HUES48 (cell line): Measurements from ENCODE around the gene USP22.
"Not testable (repeated sequence)": the region's sequence is repeated elsewhere in the genome, so short reads cannot be mapped to it uniquely, and the experiment has no call there.

Source experiments
- H3K27ac ChIP-seq: one replicate; pipeline ENCODE4 v1.7.0; 2013; ENCODE audit warnings: low read depth, low read length, inconsistent platforms
- H3K27me3 ChIP-seq: 2 replicates; pipeline ENCODE4 v1.6.1; 2013; ENCODE audit warnings: mild to moderate bottlenecking, low read length; ENCODE audit not compliant: control insufficient read depth, insufficient read depth
- H3K36me3 ChIP-seq: 2 replicates; pipeline ENCODE4 v1.6.1; 2013; ENCODE audit warnings: low read length; ENCODE audit not compliant: control insufficient read depth, insufficient read depth
- H3K4me1 ChIP-seq: 2 replicates; pipeline ENCODE4 v1.6.1; 2013; ENCODE audit warnings: mild to moderate bottlenecking, low read length; ENCODE audit not compliant: control insufficient read depth, insufficient read depth
- H3K4me3 ChIP-seq: 2 replicates; pipeline ENCODE4 v1.5.1; 2013; ENCODE audit warnings: mild to moderate bottlenecking, low read depth, low read length
- H3K9ac ChIP-seq: 2 replicates; pipeline ENCODE4 v1.6.1; 2013; ENCODE audit warnings: mild to moderate bottlenecking, low read depth, low read length, moderate library complexity
- H3K9me3 ChIP-seq: 2 replicates; pipeline ENCODE4 v1.6.1; 2013; ENCODE audit warnings: low read length; ENCODE audit not compliant: control insufficient read depth, insufficient read depth

Gene USP22

GRCh38 chr17:21042458-21043295 is at the start of gene USP22:
Gene USP22 (minus strand): TSS chr17:21043011. CDS start chr17:21042835, 176 bp downstream.
- H3K36me3 ChIP-seq: peaks cover 20% of the 10 kb centered on the region
- H3K4me3 ChIP-seq: peak within 1 kb of the TSS; percentile 73
- peaks cover 20% of the 10 kb centered on the region for H3K4me1 ChIP-seq
- H3K27ac ChIP-seq: peak within 1 kb of the TSS; percentile 100
- H3K9ac ChIP-seq: peak within 1 kb of the TSS; percentile 100
- H3K9me3 ChIP-seq: no peaks in the 10 kb centered on the region
- no peaks in the 10 kb centered on the region for H3K27me3 ChIP-seq

DNA sequence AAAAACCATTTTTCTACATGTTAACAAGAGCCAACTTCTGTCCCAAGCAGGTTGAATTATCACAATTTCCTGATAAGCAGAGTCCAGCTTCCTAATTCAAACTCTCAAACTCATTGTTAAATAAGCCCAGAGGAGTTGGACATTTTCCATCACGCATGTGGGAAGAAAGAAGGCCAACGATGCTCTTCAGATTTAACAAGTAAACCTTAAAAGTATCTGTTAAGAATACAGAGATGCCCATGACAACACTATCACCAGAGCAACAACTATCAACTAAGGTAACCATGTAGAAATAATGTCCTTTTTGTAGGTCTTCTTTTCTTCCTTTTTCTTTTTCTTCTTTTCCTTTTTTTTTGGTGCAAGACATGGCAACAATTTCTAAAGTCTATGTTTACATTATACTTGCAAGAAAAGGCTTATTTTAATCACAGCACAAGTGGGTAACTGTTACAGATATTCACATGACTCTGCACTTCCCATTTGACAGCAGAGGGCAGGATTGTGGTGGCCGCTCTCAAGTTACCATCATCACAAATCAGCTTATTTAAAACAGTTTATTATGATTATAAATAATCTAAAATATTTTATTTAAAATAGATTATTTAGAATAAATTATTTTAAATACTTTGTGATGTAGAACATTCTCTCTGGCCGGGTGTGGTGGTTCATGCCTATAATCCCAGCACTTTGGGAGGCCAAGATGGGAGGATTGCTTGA is 48.2 kb upstream of the USP22 start:
- Histone ChIP-seq H3K4me1 (0 out of 2 replicates have a peak, but pooled peaks cover 2% of the 10 kb centered on the region), H3K36me3 (no peaks in the 10 kb centered on the region), H3K9me3 (no peaks in the 10 kb centered on the region), H3K27ac (no peak overlapping the region), H3K4me3 (no peak overlapping the region), H3K9ac (no peak overlapping the region), H3K27me3 (no peaks in the 10 kb centered on the region)

- H3K9ac ChIP-seq: no peak overlapping the region
- H3K27ac ChIP-seq: no peak overlapping the region
- H3K9me3 ChIP-seq: no peaks in the 10 kb centered on the region
- H3K36me3 ChIP-seq: no peaks in the 10 kb centered on the region
- no peak overlapping the region for H3K4me3 ChIP-seq
- H3K27me3 ChIP-seq: no peaks in the 10 kb centered on the region
- H3K4me1 ChIP-seq: 0 out of 2 replicates have a peak, but pooled peaks cover 2% of the 10 kb centered on the region
Measured at GRCh38 chr17:21089933-21090901, 47.4 kb upstream of the USP22 start.

DNA sequence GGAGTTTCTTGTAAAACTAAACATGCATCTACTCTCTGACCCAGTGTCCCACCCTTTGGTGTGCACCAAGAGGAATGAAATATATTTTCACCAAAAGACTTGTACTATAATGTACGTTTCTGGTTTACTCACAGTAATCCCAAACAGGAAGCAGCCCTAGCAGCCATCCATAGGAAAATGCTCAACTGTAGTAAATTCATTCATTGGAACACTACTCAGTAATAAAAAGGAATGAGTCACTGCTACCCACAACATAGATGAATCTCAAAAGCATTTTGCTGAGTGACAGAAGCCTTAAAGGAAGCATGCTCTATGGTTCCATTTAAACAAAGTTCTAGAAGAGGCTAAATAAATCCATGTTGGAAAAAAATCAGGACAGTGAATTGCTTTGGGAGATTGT is 46.3 kb upstream of the USP22 start:
- Histone ChIP-seq H3K9me3 (no peaks in the 10 kb centered on the region), H3K27me3 (no peaks in the 10 kb centered on the region), H3K9ac (no peak overlapping the region), H3K27ac (no peak overlapping the region), H3K4me1 (0 out of 2 replicates have a peak, but pooled peaks cover 2% of the 10 kb centered on the region), H3K4me3 (no peak overlapping the region), H3K36me3 (no peaks in the 10 kb centered on the region)

DNA sequence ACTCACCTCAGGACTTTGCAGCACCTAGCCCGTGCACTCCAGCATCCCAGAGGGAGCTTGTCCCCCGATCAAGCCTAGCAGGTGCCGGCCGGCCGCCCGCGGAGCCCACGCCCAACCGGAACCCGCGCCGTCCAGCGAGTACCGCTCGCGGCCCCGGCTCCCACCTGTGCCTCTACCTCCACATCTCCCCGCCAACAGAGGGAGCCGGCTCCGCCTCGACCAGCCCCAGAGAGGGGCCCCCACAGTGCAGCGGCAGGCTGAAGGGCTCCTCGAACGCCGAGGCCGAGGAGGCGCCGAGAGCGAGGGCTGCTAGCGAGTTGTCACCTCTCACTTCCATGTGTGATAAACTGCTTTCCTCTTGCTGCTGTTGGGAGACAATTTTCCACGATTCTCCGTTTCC is 42.9 kb upstream of the USP22 start:
- Histone ChIP-seq H3K9ac (no peak overlapping the region), H3K4me3 (no peak overlapping the region), H3K36me3 (no peaks in the 10 kb centered on the region), H3K9me3 (no peaks in the 10 kb centered on the region), H3K27me3 (no peaks in the 10 kb centered on the region), H3K4me1 (0 out of 2 replicates have a peak, but pooled peaks cover 2% of the 10 kb centered on the region), H3K27ac (no peak overlapping the region)

DNA sequence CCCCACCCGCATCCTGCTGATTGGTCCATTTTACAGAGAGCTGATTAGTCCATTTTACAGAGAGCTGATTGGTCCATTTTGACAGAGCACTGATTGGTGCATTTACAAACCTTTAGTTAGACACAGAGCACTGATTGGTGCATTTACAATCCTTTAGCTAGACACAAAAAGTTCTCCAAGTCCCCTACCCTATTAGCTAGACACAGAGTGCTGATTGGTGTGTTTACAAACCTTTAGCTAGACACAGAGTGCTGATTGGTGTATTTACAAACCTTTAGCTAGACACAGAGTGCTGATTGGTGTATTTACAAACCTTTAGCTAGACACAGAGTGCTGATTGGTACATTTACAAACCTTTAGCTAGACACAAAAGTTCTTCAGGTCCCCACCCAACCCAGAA is 42.5 kb upstream of the USP22 start:
- not testable (repeated sequence) for H3K4me3 ChIP-seq, H3K9me3 ChIP-seq, H3K36me3 ChIP-seq, H3K4me1 ChIP-seq, H3K9ac ChIP-seq, H3K27me3 ChIP-seq, H3K27ac ChIP-seq

GRCh38 chr17:21082001-21082436 is 39.2 kb upstream of the USP22 start:
- no peaks in the 10 kb centered on the region for H3K4me1 ChIP-seq
- H3K27me3 ChIP-seq: no peaks in the 10 kb centered on the region
- H3K9ac ChIP-seq: no peak overlapping the region
- no peak overlapping the region for H3K27ac ChIP-seq
- no peak overlapping the region for H3K4me3 ChIP-seq
- no peaks in the 10 kb centered on the region for H3K36me3 ChIP-seq
- no peaks in the 10 kb centered on the region for H3K9me3 ChIP-seq

DNA sequence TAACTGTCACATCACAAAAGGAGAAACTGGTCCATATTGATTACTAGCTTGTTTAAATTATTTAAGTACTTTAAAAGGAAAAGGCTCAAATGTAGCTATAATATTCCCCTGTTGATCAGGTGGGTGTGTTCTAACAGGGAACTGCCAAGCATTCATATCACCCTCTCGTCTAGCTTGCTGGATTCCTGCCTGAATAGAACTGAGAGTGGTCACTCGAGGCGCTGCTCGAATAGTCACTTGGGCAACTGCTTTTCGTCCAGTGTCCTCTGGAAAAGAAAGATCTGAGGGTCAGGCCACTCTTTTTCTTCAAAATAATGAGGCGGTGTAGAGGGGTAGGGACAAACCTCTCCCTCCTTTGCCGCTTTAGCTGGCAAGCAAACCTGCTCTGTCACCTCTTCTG is 36.4 kb upstream of the USP22 start:
- H3K9ac ChIP-seq: no peak overlapping the region

DNA sequence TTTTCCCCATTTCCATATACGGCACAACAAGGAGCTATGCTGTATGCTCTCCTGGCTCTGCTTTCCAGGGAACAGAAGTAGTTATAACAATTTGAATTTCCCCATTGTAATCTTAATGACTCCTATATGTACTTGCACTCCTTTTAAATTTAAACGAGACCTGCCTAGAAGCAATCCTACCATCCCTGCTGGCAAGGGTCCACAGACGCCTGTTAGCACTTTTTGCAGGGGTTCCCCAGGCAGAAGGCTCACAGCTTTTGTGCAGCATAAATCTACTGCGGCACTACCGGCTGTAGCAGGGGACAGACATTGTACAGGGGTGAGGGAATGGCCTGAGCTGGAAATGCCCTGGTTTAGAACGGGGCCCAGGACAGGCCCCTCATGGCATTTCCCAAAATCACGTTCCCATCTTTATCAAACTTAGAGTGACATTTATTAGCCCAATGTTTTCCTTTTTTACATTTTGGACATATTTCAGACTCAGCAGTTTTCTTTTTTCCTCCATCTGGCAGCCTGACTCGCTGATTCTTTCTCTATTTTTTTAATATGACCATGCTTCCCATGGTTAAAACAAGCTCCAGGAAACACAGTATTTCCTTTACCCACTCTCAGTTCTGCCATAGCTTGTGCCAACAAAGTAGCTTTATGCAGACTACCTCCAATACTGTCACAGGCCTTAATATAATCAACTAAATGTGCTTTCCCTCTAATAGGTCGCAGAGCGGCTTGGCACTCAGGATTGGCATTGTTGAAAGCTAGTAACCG is 35.4 kb upstream of the USP22 start:
- Histone ChIP-seq H3K36me3 (no peaks in the 10 kb centered on the region), H3K27me3 (no peaks in the 10 kb centered on the region), H3K4me3 (no peak overlapping the region), H3K4me1 (no peaks in the 10 kb centered on the region), H3K9ac (no peak overlapping the region), H3K9me3 (no peaks in the 10 kb centered on the region), H3K27ac (no peak overlapping the region)

More for the DNA sequence above, 36.4 kb upstream of the USP22 start:
- Histone ChIP-seq H3K27ac (no peak overlapping the region), H3K9me3 (no peaks in the 10 kb centered on the region), H3K36me3 (no peaks in the 10 kb centered on the region), H3K4me3 (no peak overlapping the region), H3K27me3 (no peaks in the 10 kb centered on the region), H3K4me1 (no peaks in the 10 kb centered on the region)

DNA sequence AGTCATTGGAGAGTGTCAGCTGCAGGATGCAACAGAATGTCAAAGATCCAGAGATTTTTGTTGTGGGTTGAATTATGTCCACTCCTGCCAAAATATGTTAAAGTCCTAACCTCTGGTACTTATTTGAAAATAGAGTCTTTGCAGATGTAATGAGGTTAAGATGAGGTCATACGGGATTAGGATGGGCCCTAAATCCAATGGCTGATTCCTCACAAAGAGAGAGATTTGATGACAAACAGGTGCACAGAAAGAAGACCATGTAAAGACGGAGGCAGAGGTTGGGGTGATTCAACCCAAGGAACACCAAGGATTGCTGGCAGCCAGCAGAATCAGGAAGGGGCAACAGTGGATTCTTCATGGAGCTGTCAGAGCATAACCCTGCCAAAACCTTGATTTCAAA is 34.5 kb upstream of the USP22 start:
- no peaks in the 10 kb centered on the region for H3K27me3 ChIP-seq
- no peak overlapping the region for H3K4me3 ChIP-seq
- H3K27ac ChIP-seq: no peak overlapping the region
- H3K9me3 ChIP-seq: no peaks in the 10 kb centered on the region
- no peak overlapping the region for H3K9ac ChIP-seq
- H3K36me3 ChIP-seq: no peaks in the 10 kb centered on the region
- no peaks in the 10 kb centered on the region for H3K4me1 ChIP-seq
